CD4-positive, alpha-beta T cell treated with Interferon gamma for 1 hour (primary cell): ENCODE results near the gene STS.
"Not testable (repeated sequence)": the region's sequence is repeated elsewhere in the genome, so short reads cannot be mapped to it uniquely, and the experiment has no call there.

Experiments
- DNase-seq: peaks from one replicate; pipeline ENCODE4 v3.0.0-alpha.2; 2020

STS gene

DNA sequence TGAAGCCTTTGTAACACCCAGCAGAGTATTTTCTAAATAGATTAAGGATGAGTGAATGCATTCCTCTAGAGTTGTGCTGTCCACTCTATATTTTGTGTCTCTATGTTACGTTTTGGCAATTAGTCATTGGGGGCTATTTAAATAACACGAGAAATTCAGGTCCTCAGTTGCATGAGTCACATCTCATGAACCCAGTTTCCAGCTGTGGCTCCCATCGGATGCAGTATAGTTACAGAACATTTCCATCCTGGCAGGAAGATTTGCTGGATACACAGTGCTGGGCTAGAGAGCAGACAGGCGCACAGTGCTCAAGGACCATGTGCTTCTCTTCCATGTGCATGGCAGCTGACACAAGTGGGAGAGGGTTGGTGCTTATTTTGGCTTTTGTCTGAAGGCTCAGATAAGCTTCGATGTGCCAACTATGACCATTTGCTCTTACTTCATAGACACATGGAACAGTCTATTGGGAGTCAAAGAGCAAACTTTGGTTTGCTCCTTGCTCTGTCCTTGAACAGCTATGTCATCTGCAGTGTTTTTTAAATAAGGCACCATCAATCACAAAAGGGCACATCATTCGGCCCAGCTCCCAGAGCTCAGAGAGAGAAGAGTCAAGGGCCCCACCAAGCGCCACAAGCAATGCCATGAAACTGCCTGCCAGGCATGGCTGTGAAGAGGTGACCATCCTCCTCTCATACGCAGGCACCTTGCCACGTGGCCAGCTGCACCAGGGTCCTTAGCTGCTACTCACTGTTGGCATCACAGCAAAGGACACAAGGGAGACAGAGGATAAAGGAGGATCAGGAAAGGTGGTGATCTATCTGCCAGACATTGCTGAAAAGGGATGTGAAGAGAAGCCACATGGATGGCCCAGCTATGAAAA, 8.1 kb upstream of the STS start:
- no peak for DNase-seq

- no peak for DNase-seq
These were observed 4.4 kb upstream of the STS start for GRCh38 chrX:7143076-7143475.

GRCh38 chrX:7143941-7144525, 3.5 kb upstream of the STS start:
- no peak for DNase-seq

DNA sequence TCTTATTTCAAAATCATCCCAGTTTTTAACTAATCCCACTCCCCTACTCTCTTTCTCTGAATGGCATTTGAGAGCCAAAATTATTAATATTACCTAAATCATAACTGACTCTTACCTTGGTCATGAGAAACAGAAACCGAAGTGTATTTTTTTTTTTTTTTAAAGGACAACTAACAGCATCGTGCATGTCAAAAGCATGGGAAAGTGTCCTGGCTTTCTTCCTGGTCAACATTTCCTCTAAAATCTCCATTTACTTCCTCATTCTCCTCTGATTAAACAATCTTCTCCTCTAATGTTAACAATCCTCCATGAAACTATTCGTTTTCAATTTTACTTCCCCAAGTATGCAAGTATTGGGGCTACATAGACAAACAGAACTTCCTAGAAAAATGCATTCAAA, 2.1 kb upstream of the STS start:
- DNase-seq = no peak

- no peak for DNase-seq
These were observed 1.4 kb upstream of the STS start for GRCh38 chrX:7146020-7146702.

DNA sequence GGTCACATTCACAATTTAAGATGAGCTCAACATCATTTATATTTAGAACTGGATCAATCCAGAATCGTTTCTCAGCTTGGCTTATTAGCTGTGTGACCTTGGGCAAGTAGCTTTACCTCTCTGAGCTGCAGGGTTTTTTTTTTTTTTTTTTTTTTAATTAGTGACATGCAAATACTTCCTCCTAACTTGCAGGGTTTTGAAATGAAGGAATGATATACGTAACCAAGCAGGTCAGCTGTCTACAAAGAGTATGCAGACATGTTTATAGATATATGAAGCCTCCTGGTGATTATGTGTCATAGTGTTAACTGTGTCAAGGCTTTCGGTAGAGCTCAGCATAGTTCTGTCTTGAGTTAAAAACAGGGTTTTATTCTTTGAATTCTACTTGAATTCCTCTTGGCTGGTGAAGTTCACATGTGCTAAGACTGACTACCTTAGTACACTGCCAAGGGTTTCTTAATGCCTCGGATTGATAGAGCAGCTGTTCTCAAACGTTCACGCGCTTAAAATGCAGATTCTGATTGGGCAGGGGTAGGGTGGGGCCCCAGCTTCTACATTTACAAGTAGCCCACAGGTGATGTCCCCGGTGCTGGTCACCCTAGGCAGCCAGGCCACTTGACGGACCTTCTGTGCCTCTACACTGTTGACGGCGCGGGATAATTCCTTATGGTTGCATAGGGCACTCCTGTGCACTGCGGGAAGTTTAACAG, 654 bp upstream of the STS start:
- peak; percentile 3 for DNase-seq

DNA sequence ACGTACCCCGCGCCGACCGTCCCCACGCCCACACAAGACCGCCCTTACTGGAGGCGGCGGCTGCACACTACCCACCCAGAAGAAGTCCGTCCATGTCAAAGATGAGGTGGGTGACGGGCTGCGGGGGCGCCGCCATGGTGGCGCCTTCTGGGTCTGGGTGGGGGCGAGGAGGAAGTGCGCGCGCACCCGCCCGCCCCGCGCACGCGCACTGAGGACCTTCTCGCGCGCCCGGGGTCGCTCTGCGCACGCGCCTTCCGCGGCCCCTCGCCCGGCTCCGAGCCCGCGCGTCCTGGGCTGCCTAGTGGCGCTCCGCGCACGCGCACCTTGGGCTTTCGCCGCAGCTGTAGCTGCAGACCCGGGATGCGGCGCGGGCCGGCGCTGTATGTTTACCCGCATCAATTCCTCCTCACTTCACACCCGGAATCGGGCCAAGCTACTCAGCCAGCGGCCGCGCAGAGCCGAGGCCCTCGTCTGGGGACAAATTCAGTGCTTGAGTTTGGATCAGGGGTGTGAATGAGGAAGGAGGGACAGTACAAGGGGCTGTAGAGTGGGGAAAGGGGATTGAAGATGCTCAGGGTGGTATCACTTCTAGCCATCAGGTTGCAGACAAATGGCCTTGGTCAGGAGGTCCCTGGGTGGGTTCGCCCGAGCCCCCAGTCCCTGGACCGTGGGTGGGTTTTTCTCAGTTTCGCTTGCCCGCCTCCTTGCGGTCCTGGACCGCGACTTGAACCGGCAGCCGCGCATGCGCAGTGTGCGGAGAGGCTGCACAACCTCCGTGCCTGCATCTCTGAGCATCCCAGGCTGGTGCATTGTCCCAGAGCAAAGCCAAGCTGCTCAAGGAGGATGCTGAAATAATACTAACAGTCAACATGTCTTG, 704 bp downstream of the STS start, which contains the start of gene PUDP:
Gene PUDP (minus strand): TSS at position 176 of the 877 bp plus-strand sequence. CDS start 40 bp downstream, at position 136.
- DNase-seq = peak; percentile 93

- no peak for DNase-seq
These were observed 1.9 kb downstream of the STS start for GRCh38 chrX:7149411-7149810.

GRCh38 chrX:7153231-7153630, 5.7 kb downstream of the STS start:
- no peak for DNase-seq

DNA sequence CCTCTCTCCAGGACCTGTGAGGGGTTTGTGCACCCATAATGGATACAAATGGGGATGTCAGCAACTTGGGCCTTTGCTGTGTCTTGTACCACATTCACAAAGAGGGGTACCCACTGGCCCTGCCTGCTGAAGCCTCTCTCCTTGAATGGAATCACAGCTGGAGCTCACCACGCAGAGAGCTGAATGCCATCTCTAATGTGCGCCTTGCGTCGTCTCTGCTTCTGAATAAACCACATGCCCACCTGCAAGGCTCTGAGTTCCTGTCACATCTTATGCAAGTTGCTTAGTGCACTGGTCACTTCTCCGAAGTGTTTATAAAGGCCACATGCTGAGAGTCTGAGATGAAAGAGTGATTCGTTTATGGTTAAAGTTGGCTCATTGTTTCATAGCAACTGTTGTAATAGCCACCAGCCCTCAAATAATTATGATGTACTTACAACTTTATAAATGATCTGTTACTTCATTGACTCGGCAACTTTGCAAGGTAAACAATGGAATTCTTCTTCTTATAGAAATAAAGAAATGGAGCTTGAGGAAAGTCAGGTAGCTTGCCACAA, 6.6 kb downstream of the STS start:
- DNase-seq = no peak

- DNase-seq = no peak
These were observed 7.7 kb downstream of the STS start for GRCh38 chrX:7155163-7155562.

- no peak for DNase-seq
These were observed 9.4 kb downstream of the STS start for GRCh38 chrX:7156879-7157278.

DNA sequence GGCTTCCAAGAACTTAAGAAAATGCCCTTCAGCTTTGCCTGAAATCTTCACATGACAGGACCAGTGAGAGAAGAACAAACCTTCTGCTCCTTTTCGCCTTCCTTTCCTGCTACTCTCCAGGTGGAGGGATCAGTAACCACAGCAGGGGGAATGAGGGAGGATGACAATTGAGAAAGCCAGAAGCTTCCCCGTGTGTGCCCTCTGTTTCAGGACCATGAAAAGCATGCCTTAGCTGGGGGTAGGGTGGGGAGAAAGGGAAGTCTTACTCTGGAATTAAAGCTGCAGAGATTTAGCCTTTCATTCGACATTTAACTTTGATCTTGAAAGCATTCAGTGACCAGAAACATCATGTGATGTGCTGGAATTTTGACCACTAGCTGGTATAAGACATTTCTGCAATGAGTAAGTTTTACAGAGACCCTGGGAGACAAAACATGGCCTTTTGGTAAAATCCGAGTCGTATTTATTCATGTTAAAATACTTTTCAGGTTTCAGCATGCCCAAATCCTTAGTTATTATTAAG, 11.0 kb downstream of the STS start:
- DNase-seq = no peak

- DNase-seq = no peak
These were observed 11.8 kb downstream of the STS start for GRCh38 chrX:7159149-7159861.

DNA sequence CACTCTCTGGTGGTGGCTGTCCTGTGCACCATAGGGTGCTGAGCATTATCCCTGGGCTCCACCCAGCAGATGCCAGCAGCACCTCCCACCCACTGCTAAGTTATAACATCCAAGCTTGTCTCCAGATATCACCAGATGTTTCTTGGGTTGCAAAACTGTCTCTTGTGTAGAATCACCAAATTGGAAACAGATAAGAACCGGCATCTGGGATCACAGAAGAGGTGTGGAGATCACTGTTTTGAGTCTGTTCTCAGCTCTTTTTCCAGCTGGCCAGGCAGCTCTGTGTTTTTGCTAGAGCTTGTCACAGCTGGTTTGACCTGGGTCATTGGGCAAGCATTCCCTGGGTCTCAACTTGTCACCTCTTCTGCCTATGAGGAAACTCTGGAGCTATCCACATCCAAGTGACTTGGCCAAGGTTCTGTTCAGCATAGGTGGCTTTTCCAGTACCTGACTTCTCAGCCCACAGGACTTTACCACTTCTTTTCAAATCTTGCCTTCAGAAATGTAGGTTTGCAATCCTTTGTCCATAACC, 15.7 kb downstream of the STS start:
- no peak for DNase-seq

DNA sequence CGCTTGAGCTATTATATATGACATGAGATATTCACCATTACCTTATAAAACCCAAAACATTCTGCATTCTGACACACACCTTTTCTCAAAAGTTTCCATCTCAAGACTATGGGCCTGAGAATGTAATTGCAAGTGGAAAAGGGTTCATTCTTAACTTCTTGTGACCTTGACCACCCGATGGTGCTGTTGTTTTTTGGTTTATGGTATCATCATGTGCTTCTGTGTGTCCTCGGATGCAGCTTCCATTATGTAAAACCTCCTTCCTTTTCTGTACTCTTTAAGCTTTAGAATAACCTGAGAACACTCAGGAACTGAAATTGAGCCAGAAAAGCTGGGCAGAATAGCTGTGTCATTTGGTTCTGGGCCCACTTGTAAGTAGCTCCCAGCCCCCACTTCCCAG, 16.7 kb downstream of the STS start:
- no peak for DNase-seq

GRCh38 chrX:7168371-7168770, 20.9 kb downstream of the STS start:
- no peak for DNase-seq

DNA sequence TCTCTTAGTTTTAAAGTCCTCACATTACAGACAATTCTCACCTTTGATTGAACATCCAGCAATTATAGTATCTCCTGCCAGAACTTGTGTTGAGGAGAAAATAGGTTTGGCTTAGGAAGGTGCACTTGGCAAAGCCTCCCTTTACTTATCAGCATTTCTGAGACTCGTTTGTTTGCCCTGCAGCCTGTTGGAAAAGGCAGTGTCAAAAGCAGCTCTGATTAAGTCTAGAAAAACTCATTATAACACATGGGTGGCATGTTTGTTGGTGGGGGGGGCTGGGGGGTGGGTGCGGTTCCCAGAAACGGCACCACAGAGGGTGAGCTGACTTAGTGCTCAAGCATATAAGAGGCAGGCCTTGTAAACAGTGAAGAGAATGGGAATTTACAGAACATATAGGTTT, 22.1 kb downstream of the STS start:
- DNase-seq = no peak

GRCh38 chrX:7170898-7171297, 23.4 kb downstream of the STS start:
- peak; percentile 26 for DNase-seq

- DNase-seq = not testable (repeated sequence)
These were observed 31.3 kb downstream of the STS start for GRCh38 chrX:7178859-7179258.

DNA sequence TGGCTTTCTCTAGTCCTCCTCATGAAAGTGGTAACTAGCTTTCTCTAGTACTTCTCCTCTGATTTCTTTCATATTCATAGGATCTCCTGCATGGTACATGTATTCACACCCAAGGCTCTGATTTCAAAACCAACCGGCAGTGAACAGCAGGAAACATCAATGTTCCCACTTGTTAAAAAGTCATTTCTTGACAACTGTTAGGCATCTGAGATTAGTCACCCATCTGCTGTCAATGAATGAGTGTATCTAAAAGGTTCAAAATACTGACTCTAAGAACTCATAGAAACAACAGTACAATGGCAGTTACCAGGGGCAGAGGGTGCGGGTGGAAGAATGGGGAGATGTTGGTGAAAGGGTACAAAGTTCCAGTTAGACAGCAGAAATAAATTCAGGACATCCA, 31.9 kb downstream of the STS start:
- DNase-seq = no peak
